ENCODE data around the gene RPN2. TPM values are rescaled to one million over a fixed set of nuclear protein-coding genes. Genes with fewer than 3 reads are reported as not detected.

RPN2 gene
- total and polyA plus RNA-seq, 11 donors, result 36.3 to 206 (median 105) TPM

- H3K4me3 ChIP-seq, result no peak overlapping the region
- TF ChIP-seq, protein P1, sequence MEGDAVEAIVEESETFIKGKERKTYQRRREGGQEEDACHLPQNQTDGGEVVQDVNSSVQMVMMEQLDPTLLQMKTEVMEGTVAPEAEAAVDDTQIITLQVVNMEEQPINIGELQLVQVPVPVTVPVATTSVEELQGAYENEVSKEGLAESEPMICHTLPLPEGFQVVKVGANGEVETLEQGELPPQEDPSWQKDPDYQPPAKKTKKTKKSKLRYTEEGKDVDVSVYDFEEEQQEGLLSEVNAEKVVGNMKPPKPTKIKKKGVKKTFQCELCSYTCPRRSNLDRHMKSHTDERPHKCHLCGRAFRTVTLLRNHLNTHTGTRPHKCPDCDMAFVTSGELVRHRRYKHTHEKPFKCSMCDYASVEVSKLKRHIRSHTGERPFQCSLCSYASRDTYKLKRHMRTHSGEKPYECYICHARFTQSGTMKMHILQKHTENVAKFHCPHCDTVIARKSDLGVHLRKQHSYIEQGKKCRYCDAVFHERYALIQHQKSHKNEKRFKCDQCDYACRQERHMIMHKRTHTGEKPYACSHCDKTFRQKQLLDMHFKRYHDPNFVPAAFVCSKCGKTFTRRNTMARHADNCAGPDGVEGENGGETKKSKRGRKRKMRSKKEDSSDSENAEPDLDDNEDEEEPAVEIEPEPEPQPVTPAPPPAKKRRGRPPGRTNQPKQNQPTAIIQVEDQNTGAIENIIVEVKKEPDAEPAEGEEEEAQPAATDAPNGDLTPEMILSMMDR (IDR thresholded peaks at IDR 0.05), result no peak
- no peak for TF ChIP-seq POLR2A (IDR thresholded peaks at IDR 0.05)
- intact Hi-C loops (cut with DNase I), result loop anchor here in 1 of 10 donors (10.0 kb wide), 1 partner anchor 51 kb away; no protein-coding TSS in a partner anchor
- no peaks in the 10 kb centered on the region for H3K9me3 ChIP-seq
- ATAC-seq (no peak), DNase-seq (no peak)
- H3K27me3 ChIP-seq, result peaks cover 0 to 5% (median 0%) of the 10 kb centered on the region in 9 donors
- peaks cover 0 to 4% (median 0%) of the 10 kb centered on the region in 12 donors for H3K4me1 ChIP-seq
- WGBS, 4 donors, result 67 to 90% (median 86%) methylated on average over 7 to 9 of the region's 9 CpGs
- H3K27ac ChIP-seq, result no peak overlapping the region
- H3K36me3 ChIP-seq, result no peaks in the 10 kb centered on the region
Measured at GRCh38 chr20:37283530-37284195, 104.5 kb downstream of the RPN2 start.

GRCh38 chr20:37284691-37285161 lies 105.6 kb downstream of the RPN2 start:
- Histone ChIP-seq H3K27ac (no peak overlapping the region), H3K4me1 (peaks cover 0 to 10% (median 0%) of the 10 kb centered on the region in 12 donors), H3K9me3 (no peaks in the 10 kb centered on the region), H3K4me3 (no peak overlapping the region), H3K27me3 (peaks cover 0 to 5% (median 0%) of the 10 kb centered on the region in 9 donors), H3K36me3 (no peaks in the 10 kb centered on the region)
- no peak for DNase-seq
- intact Hi-C loops (cut with DNase I), result loop anchor here in 3 of 10 donors (5.0 to 10.0 kb wide), 3 partner anchors 50 to 243 kb away; partner anchors contain the start of gene BLCAP (in 1 of the 3)
- WGBS, 4 donors, result 84 to 93% (median 90%) methylated on average over 6 of the region's 6 CpGs
- TF ChIP-seq, protein P1 (IDR thresholded peaks at IDR 0.05), result no peak
- TF ChIP-seq POLR2A (IDR thresholded peaks at IDR 0.05), result no peak
- ATAC-seq, result no peak

DNA sequence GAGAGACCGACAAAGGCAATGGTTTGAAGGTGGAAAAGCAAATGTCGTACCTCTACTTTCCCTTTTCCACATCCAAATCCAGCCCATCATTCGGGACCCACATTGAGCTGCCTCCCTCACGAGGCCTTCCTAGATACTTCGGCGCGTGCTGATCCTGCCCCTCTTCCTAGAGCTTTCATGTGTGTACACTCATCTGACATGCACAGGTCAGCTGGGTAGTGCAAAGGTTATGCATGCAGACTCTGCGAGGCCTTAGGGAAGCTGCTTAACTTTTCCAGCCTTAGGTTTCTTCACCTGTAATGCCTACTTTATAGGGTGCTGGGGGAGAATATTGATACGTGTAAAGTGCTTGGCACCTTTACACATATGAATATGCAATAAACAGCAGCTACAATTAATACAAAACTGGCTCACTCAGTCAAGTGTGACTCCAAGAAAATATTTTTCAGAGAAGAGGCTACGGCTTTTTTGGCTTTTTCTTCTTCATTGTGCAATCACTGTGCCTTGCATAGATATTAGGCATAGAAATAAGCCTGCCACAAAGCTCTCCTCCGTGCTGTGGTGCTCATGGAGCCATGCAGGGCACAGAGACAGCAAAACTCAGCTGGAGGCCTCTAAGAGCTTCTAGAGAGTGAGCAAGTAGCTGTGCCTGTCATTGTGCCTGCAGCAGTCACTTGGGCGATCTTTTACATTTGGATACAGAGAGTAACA lies 106.7 kb downstream of the RPN2 start:
- intact Hi-C loops (cut with DNase I), result loop anchor here in 3 of 10 donors (2.0 to 10.0 kb wide), 4 partner anchors 23 to 241 kb away; partner anchors contain the start of gene BLCAP (in 1 of the 3)
- H3K4me1 ChIP-seq, result peaks cover 0 to 19% (median 8%) of the 10 kb centered on the region in 12 donors
- H3K27ac ChIP-seq, result no peak overlapping the region
- H3K27me3 ChIP-seq, result peaks cover 0 to 5% (median 0%) of the 10 kb centered on the region in 9 donors
- no peak for TF ChIP-seq POLR2A (IDR thresholded peaks at IDR 0.05)
- TF ChIP-seq, protein P1 (IDR thresholded peaks at IDR 0.05), result no peak
- H3K9me3 ChIP-seq, result no peaks in the 10 kb centered on the region
- WGBS, 4 donors, result 82 to 85% (median 84%) methylated on average over 12 of the region's 12 CpGs
- no peak for DNase-seq
- H3K36me3 ChIP-seq, result no peaks in the 10 kb centered on the region
- no peak overlapping the region for H3K4me3 ChIP-seq
- ATAC-seq, result no peak

DNA sequence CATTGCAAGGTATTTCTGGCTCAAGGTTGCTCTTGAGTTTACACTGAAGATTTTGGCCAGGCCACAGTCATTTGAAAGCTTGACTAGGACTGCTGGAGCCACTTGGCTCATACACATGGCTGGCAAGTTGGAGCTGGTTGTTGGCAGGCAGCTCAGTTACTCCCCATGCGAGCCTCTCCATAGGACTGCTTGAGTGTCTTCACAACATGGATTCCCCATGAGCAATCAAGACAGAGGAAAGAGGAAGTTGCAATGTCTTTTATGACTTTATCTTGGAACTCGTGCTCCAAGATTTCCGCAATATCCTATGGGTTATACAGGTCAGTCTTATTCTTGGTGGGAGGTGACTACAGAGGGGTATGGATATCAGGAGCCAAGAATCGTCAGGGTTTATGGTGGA lies 109.0 kb downstream of the RPN2 start:
- Histone ChIP-seq H3K27ac (peak overlapping the region in 1 of 12 donors; percentile 97), H3K4me3 (no peak overlapping the region), H3K36me3 (peaks cover 0 to 13% (median 6%) of the 10 kb centered on the region in 9 donors), H3K9me3 (peaks cover 0 to 5% (median 0%) of the 10 kb centered on the region in 12 donors), H3K27me3 (no peaks in the 10 kb centered on the region), H3K4me1 (peaks cover 0 to 41% (median 9%) of the 10 kb centered on the region in 12 donors)
- 70 to 84% (median 81%) methylated on average over 4 of the region's 4 CpGs for WGBS, 4 donors
- intact Hi-C loops (cut with DNase I), result loop anchor here in 3 of 10 donors (5.0 to 10.0 kb wide), 3 partner anchors 47 to 239 kb away; partner anchors contain the start of gene BLCAP (in 1 of the 3)
- DNase-seq (no peak), ATAC-seq (no peak)
- TF ChIP-seq, protein P1 (IDR thresholded peaks at IDR 0.05), result no peak
- no peak for TF ChIP-seq POLR2A (IDR thresholded peaks at IDR 0.05)

Data from heart left ventricle (tissue), 16 donors.